Activated CD4-positive, alpha-beta T cell treated with anti-CD3 and anti-CD28 coated beads, Interleukin-10, Interleukin-2, amounts not matched to agents 100 ng/mL and 50 ng/mL, durations not matched to agents 16 hours and 8 hours (primary cell): Measurements from ENCODE around the gene EHD2.
"Not testable (repeated sequence)": the region's sequence is repeated elsewhere in the genome, so short reads cannot be mapped to it uniquely, and the experiment has no call there.

Source experiments
- DNase-seq: peaks from one replicate; pipeline ENCODE4 v3.0.0-alpha.2; 2020

Gene EHD2

GRCh38 chr19:47691782-47692181 lies 21.4 kb upstream of the EHD2 start:
- DNase-seq, result no peak

GRCh38 chr19:47693489-47693888 lies 19.7 kb upstream of the EHD2 start:
- no peak for DNase-seq

- DNase-seq, result no peak
Measured at GRCh38 chr19:47693903-47694302, 19.3 kb upstream of the EHD2 start.

- DNase-seq, result no peak
Measured at GRCh38 chr19:47694466-47695273, 18.6 kb upstream of the EHD2 start.

GRCh38 chr19:47695533-47696262 lies 17.5 kb upstream of the EHD2 start:
- DNase-seq, result no peak

- DNase-seq, result no peak
Measured at GRCh38 chr19:47696635-47697034, 16.6 kb upstream of the EHD2 start.

GRCh38 chr19:47697863-47698609 lies 15.2 kb upstream of the EHD2 start:
- DNase-seq, result peak; percentile 71

- no peak for DNase-seq
Measured at GRCh38 chr19:47698631-47699359, 14.4 kb upstream of the EHD2 start.

GRCh38 chr19:47699360-47699917 lies 13.8 kb upstream of the EHD2 start:
- peak; percentile 60 for DNase-seq

- no peak for DNase-seq
Measured at GRCh38 chr19:47700934-47701716, 12.1 kb upstream of the EHD2 start.

- DNase-seq, result no peak
Measured at GRCh38 chr19:47701717-47702552, 11.3 kb upstream of the EHD2 start.

GRCh38 chr19:47702671-47703070 lies 10.6 kb upstream of the EHD2 start:
- DNase-seq, result no peak

- no peak for DNase-seq
Measured at GRCh38 chr19:47703301-47703700, 9.9 kb upstream of the EHD2 start.

- DNase-seq, result no peak
Measured at GRCh38 chr19:47704024-47704423, 9.2 kb upstream of the EHD2 start.

- no peak for DNase-seq
Measured at GRCh38 chr19:47704656-47705055, 8.6 kb upstream of the EHD2 start.

GRCh38 chr19:47707135-47707925 lies 5.9 kb upstream of the EHD2 start:
- DNase-seq, result peak; percentile 86

- DNase-seq, result no peak
Measured at GRCh38 chr19:47711652-47712242, 1.5 kb upstream of the EHD2 start.

- no peak for DNase-seq
Measured at GRCh38 chr19:47714339-47714738, 1.1 kb downstream of the EHD2 start.

- DNase-seq, result not testable (repeated sequence)
Measured at GRCh38 chr19:47714855-47715254, 1.6 kb downstream of the EHD2 start.
